Trophoblast cell (in vitro differentiated cells and primary cell): ENCODE data around the gene SPATA24.

Experiments used
- DNase-seq, 2 donors: peaks; one replicate each; pipeline ENCODE4 v3.0.0-alpha.2; 2016
- H2AFZ ChIP-seq: 2 replicates; pipeline ENCODE4 v1.6.1; 2013; ENCODE audit warnings: low read length, moderate library complexity, mild to moderate bottlenecking; ENCODE audit not compliant: insufficient read depth, poor library complexity
- H2AK5ac ChIP-seq: 2 replicates; pipeline ENCODE4 v1.6.1; 2013; ENCODE audit warnings: mild to moderate bottlenecking, low read length
- H2BK120ac ChIP-seq: 2 replicates; pipeline ENCODE4 v1.6.1; 2013; ENCODE audit warnings: low read length, mild to moderate bottlenecking, moderate library complexity; ENCODE audit not compliant: insufficient read depth, poor library complexity
- H2BK12ac ChIP-seq: 2 replicates; pipeline ENCODE4 v1.6.1; 2013; ENCODE audit warnings: mild to moderate bottlenecking, low read length, moderate library complexity
- H2BK5ac ChIP-seq: 2 replicates; pipeline ENCODE4 v1.6.1; 2013; ENCODE audit warnings: low read length, low read depth, moderate library complexity, mild to moderate bottlenecking; ENCODE audit not compliant: poor library complexity
- H3K14ac ChIP-seq: 2 replicates; pipeline ENCODE4 v1.6.1; 2013; ENCODE audit warnings: mild to moderate bottlenecking, low read length
- H3K18ac ChIP-seq: 2 replicates; pipeline ENCODE4 v1.6.1; 2013; ENCODE audit warnings: mild to moderate bottlenecking, low read length
- H3K23ac ChIP-seq: 2 replicates; pipeline ENCODE4 v1.6.1; 2013; ENCODE audit warnings: low read length
- H3K27ac ChIP-seq: 2 replicates; pipeline ENCODE4 v1.5.1; 2013; ENCODE audit warnings: low read depth, mild to moderate bottlenecking, inconsistent platforms, low read length, moderate library complexity
- H3K27me3 ChIP-seq: 2 replicates; pipeline ENCODE4 v1.6.1; 2013; ENCODE audit warnings: inconsistent platforms, mild to moderate bottlenecking, low read length, moderate library complexity; ENCODE audit not compliant: insufficient read depth
- H3K36me3 ChIP-seq, 2 experiments: 1 replicate in 1 of 2; 2 replicates in 1 of 2; pipeline ENCODE4 v1.6.1; 2013; ENCODE audit warnings: low read length in 2 of 2, mild to moderate bottlenecking in 2 of 2, moderate library complexity in 1 of 2; ENCODE audit not compliant: insufficient read depth in 2 of 2, control insufficient read depth in 1 of 2
- H3K4ac ChIP-seq: 2 replicates; pipeline ENCODE4 v1.6.1; 2013; ENCODE audit warnings: low read depth, mild to moderate bottlenecking, low read length, moderate library complexity
- H3K4me1 ChIP-seq, 2 experiments: 1 replicate in 1 of 2; 2 replicates in 1 of 2; pipeline ENCODE4 v1.6.1; 2013; ENCODE audit warnings: low read length in 2 of 2, mild to moderate bottlenecking in 2 of 2, moderate library complexity in 1 of 2; ENCODE audit not compliant: insufficient read depth in 2 of 2, control insufficient read depth in 1 of 2
- H3K4me2 ChIP-seq: 2 replicates; pipeline ENCODE4 v1.6.1; 2013; ENCODE audit warnings: inconsistent platforms, mild to moderate bottlenecking, low read length, moderate library complexity
- H3K4me3 ChIP-seq: 2 replicates; pipeline ENCODE4 v1.5.1; 2013; ENCODE audit warnings: mild to moderate bottlenecking, low read depth, low read length, inconsistent platforms
- H3K79me1 ChIP-seq: one replicate; pipeline ENCODE4 v1.6.1; 2013; ENCODE audit warnings: low read length
- H3K79me2 ChIP-seq: 2 replicates; pipeline ENCODE4 v1.6.1; 2013; ENCODE audit warnings: low read length, mild to moderate bottlenecking; ENCODE audit not compliant: control insufficient read depth, insufficient read depth, poor library complexity
- H3K9ac ChIP-seq: 2 replicates; pipeline ENCODE4 v1.6.1; 2013; ENCODE audit warnings: mild to moderate bottlenecking, low read length
- H3K9me3 ChIP-seq: 2 replicates; pipeline ENCODE4 v1.6.1; 2013; ENCODE audit warnings: low read depth, mild to moderate bottlenecking, control low read depth, inconsistent platforms, low read length; ENCODE audit not compliant: insufficient read depth
- H4K12ac ChIP-seq: 2 replicates; pipeline ENCODE4 v1.6.1; 2013; ENCODE audit warnings: low read depth, mild to moderate bottlenecking, low read length, moderate library complexity
- H4K8ac ChIP-seq: 2 replicates; pipeline ENCODE4 v1.6.1; 2013; ENCODE audit warnings: low read depth, mild to moderate bottlenecking, low read length, moderate library complexity
- H4K91ac ChIP-seq: one replicate; pipeline ENCODE4 v1.6.1; 2013; ENCODE audit warnings: low read depth, mild to moderate bottlenecking, low read length, moderate library complexity
- WGBS: extraction: QIAGEN DNeasy Blood & Tissue Kit; methylation state at CpG from one replicate; pipeline ENCODE4 v1.1.7; 2013; ENCODE audit warnings: missing lambda C conversion rate; ENCODE audit not compliant: insufficient read length, insufficient coverage; ENCODE audit errors: extremely low coverage; 5-methylcytosine and 5-hydroxymethylcytosine counted together

The SPATA24 gene

GRCh38 chr5:139368613-139369012 is 35.3 kb downstream of the SPATA24 start:
- H2AFZ ChIP-seq: no peak overlapping the region
- H3K9ac ChIP-seq: no peak overlapping the region
- H3K27me3 ChIP-seq: no peaks in the 10 kb centered on the region
- no peak overlapping the region for H3K18ac ChIP-seq
- no peak overlapping the region for H4K91ac ChIP-seq
- no peak overlapping the region for H2BK120ac ChIP-seq
- no peak overlapping the region for H4K8ac ChIP-seq
- no peak overlapping the region for H4K12ac ChIP-seq
- H3K4ac ChIP-seq: no peak overlapping the region
- no peak overlapping the region for H3K14ac ChIP-seq
- DNase-seq: no peak
- no peak overlapping the region for H2AK5ac ChIP-seq
- no peaks in the 10 kb centered on the region for H3K79me1 ChIP-seq
- H3K27ac ChIP-seq: no peak overlapping the region
- no peaks in the 10 kb centered on the region for H3K4me1 ChIP-seq
- H3K36me3 ChIP-seq: peaks cover 26 to 41% of the 10 kb centered on the region in 2 experiments
- WGBS: no CpG with 5 or more reads among the region's 2 CpGs
- no peak overlapping the region for H3K4me3 ChIP-seq
- H3K79me2 ChIP-seq: no peaks in the 10 kb centered on the region
- H3K9me3 ChIP-seq: no peaks in the 10 kb centered on the region
- no peak overlapping the region for H3K4me2 ChIP-seq
- H2BK5ac ChIP-seq: no peak overlapping the region
- no peak overlapping the region for H3K23ac ChIP-seq
- no peak overlapping the region for H2BK12ac ChIP-seq

- H4K12ac ChIP-seq: no peak overlapping the region
- WGBS: no CpG with 5 or more reads among the region's 2 CpGs
- no peak overlapping the region for H3K18ac ChIP-seq
- no peaks in the 10 kb centered on the region for H3K27me3 ChIP-seq
- no peak overlapping the region for H4K91ac ChIP-seq
- H3K9me3 ChIP-seq: no peaks in the 10 kb centered on the region
- H3K4ac ChIP-seq: no peak overlapping the region
- no peak overlapping the region for H3K9ac ChIP-seq
- H3K79me1 ChIP-seq: no peaks in the 10 kb centered on the region
- no peak overlapping the region for H3K4me3 ChIP-seq
- DNase-seq: no peak
- H3K14ac ChIP-seq: no peak overlapping the region
- H2BK12ac ChIP-seq: no peak overlapping the region
- no peak overlapping the region for H2BK120ac ChIP-seq
- H2AFZ ChIP-seq: no peak overlapping the region
- H2AK5ac ChIP-seq: no peak overlapping the region
- H4K8ac ChIP-seq: no peak overlapping the region
- no peak overlapping the region for H3K4me2 ChIP-seq
- no peak overlapping the region for H2BK5ac ChIP-seq
- no peak overlapping the region for H3K23ac ChIP-seq
- no peaks in the 10 kb centered on the region for H3K4me1 ChIP-seq
- no peak overlapping the region for H3K27ac ChIP-seq
- peaks cover 28 to 30% of the 10 kb centered on the region in 2 experiments for H3K36me3 ChIP-seq
- H3K79me2 ChIP-seq: peaks cover 2% of the 10 kb centered on the region
Observed at GRCh38 chr5:139364466-139364865, 39.4 kb downstream of the SPATA24 start.

- Histone ChIP-seq H2BK120ac (no peak overlapping the region), H3K4me1 (no peaks in the 10 kb centered on the region), H3K4ac (no peak overlapping the region), H4K12ac (no peak overlapping the region), H3K18ac (no peak overlapping the region), H3K23ac (no peak overlapping the region), H4K8ac (no peak overlapping the region), H3K9ac (no peak overlapping the region), H2AK5ac (no peak overlapping the region), H3K14ac (no peak overlapping the region), H2BK12ac (no peak overlapping the region), H3K27ac (no peak overlapping the region), H3K4me2 (no peak overlapping the region), H2AFZ (no peak overlapping the region), H2BK5ac (no peak overlapping the region), H3K27me3 (no peaks in the 10 kb centered on the region), H3K79me2 (peaks cover 4% of the 10 kb centered on the region), H3K36me3 (peaks cover 28 to 32% of the 10 kb centered on the region in 2 experiments), H4K91ac (no peak overlapping the region), H3K79me1 (no peaks in the 10 kb centered on the region), H3K9me3 (no peaks in the 10 kb centered on the region), H3K4me3 (no peak overlapping the region)
- no CpG with 5 or more reads among the region's 2 CpGs for WGBS
- DNase-seq: no peak
Observed at GRCh38 chr5:139363937-139364336, 40.0 kb downstream of the SPATA24 start.

GRCh38 chr5:139361835-139362429 is 42.0 kb downstream of the SPATA24 start:
- H4K12ac ChIP-seq: no peak overlapping the region
- H3K36me3 ChIP-seq: peaks cover 24 to 30% of the 10 kb centered on the region in 2 experiments
- no peak overlapping the region for H2AFZ ChIP-seq
- peak overlapping the region; percentile 64 for H3K4ac ChIP-seq
- no peak overlapping the region for H3K23ac ChIP-seq
- no CpG with 5 or more reads among the region's 6 CpGs for WGBS
- no peak overlapping the region for H4K8ac ChIP-seq
- H3K79me2 ChIP-seq: peaks cover 5% of the 10 kb centered on the region
- H3K9me3 ChIP-seq: no peaks in the 10 kb centered on the region
- no peak overlapping the region for H2BK5ac ChIP-seq
- H3K9ac ChIP-seq: no peak overlapping the region
- H2BK12ac ChIP-seq: no peak overlapping the region
- H3K27ac ChIP-seq: no peak overlapping the region
- H3K4me2 ChIP-seq: no peak overlapping the region
- H2BK120ac ChIP-seq: no peak overlapping the region
- no peaks in the 10 kb centered on the region for H3K79me1 ChIP-seq
- no peaks in the 10 kb centered on the region for H3K4me1 ChIP-seq
- H3K4me3 ChIP-seq: no peak overlapping the region
- H2AK5ac ChIP-seq: no peak overlapping the region
- no peaks in the 10 kb centered on the region for H3K27me3 ChIP-seq
- H4K91ac ChIP-seq: no peak overlapping the region
- H3K14ac ChIP-seq: no peak overlapping the region
- H3K18ac ChIP-seq: no peak overlapping the region
- DNase-seq: no peak
